HG03558 (cell line): ENCODE measurements around the gene NUBPL.
"Not testable (repeated sequence)": the region's sequence is repeated elsewhere in the genome, so short reads cannot be mapped to it uniquely, and the experiment has no call there.

Experiments used
- ATAC-seq: cut with Tn5 transposase; IDR thresholded peaks from one replicate; pipeline ENCODE4 v1.9.1; 2021; ENCODE audit warnings: moderate number of reproducible peaks; ENCODE audit not compliant: unreplicated experiment; ENCODE audit errors: extremely low read depth

The NUBPL gene

DNA sequence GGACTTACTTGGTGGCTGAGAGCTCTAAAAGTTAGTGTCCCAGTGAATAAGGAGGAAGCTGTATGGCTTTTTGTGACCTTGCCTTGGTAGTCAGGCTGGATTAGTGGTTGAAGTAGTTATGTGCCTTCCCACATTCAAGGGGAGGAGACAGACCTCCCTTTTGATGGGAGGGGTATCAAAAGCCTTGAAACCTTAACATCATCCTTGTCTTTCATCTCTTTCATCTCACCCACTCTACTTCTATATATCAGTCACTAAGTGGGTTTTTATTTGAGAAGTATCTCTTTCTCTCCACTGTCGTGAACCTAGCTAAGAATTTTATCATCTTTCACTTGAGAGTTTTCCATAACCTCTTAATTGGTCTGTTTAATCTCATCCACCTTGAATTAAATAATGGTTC lies 15.7 kb downstream of the NUBPL start:
- no peak for ATAC-seq

DNA sequence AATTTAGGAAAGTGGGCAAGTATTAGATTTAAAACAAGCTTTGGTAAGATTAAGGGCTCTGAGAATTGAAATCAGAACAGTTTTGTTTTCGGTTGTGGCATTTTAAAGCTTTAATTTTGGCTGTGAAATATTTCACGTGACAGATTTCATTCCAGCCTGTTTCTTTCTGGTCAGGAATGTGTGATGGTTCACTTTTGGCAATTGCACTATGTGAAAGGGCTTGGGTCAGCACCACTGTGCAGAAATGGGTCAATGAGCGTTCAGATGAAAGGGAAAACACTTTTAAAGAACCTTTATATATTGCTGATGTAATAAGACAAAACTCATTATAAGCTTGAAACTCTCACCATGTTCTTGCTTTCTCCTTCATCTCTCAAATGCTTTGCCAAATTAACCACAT lies 17.1 kb downstream of the NUBPL start:
- ATAC-seq = no peak

DNA sequence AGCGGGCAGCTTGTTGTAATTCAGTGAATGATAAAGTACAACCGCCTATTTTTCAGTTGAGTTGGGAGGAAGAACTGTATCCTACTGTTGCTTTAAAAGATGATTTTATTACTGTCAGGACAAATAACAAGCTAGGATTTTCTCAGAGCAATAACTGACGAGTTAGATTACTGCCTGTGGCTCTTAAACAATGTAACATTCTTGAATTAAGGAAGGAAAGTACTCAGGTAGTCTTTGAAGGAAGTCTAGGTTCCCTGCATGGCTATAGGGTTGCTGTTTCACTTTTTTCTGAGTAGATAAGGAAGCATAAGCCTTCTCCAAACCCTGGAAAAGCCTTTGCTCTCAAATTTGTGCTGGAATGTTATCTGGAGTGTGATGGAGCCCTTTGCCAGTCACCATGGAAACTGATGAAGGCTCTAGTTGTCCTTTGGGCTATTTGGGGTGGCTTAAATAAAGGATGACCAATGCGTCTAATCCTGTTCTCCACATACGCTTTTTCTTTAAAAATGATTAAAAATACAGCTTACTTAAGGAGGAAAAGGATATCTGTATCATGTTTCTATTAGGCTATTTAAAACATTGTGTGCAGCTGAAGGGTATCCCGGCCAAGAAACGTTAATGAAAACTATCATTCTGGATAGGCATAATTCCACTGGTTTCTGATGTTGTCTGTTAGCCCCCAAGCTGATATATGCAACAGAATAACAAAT lies 17.7 kb downstream of the NUBPL start:
- no peak for ATAC-seq

DNA sequence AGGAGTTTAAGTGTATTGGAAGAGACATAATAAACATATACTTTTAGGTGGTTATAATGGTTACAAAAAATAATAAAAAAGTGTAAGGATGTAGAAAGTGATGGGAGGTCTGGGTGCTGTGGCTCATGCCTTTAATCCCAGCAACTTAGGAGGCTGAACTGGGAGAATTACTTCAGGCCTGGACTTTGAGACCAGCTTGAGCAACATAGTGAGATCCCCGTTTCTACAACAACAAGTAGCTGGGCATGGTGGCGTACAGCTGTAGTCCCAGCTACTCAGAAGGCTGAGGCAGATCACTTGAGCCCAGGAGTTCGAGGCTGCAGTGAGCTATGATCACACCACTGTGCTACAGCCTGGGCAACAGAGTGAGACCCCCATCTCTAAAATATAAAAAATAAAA lies 19.0 kb downstream of the NUBPL start:
- no peak for ATAC-seq

DNA sequence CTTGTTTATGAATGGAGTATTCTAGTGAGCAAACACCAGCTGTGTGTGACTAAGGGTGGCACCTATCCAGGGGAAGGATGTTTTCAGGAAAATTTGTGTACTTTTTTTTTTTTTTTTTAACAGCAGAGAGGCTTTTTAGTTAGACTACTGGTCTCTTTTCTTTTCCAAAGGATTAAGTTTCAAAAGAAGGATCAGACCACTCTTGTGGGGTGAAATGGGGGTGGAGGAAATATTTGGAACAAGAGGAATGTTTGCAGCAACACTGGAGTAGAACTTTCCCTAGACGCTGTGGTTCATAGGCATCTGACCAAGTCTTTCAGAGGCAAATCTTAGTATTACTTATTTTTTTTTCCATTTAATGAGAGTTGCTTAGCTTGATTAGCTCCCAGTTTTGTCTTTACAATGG lies 21.1 kb downstream of the NUBPL start:
- ATAC-seq = no peak

DNA sequence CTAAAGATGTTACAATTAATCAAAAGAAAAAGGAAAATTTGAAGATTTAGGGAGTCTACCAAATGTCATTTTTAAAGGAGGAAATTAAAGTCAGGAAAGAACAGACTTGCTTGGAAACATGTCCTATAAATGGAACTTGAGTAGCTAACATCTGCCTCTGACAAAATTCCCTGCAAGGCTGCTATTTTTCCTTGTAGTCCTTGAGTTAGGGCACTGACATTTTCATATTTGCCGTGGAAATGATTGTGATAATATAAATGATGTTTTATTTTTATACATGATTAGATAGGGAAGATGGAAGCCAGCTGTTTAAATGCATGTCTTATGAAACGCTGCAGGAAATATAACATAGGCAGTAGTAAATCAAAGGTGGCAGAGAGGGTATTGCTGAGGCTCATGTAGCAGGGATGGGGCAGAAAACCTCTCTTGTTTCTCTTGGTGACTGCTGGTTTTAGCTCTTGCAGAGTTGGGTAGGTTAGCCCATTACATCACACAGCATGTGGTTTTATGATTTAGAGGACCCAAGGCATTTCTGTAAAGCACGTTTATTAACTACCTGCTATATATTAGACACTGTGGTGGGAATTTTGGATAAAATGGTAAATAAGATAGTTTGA lies 21.7 kb downstream of the NUBPL start:
- ATAC-seq = no peak

DNA sequence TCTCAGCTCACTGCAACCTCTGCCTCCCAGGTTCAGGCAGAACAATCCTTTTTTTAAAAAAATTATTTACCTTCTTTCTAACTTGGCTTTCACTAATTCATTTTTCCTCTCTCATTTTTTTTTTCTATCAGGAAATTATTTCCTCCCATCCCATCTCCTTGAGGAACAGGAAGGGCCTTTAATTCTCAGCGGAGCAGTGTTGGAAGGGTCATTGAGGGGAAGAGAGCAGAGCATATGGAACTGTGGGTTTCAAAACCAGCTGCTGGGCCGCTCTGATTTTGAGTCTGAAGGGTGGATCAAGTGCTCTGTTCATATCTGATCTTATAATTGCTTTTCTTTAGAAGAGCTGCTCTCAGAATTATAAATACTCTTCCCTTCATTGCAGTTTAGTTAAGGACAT lies 29.0 kb downstream of the NUBPL start:
- ATAC-seq = no peak

DNA sequence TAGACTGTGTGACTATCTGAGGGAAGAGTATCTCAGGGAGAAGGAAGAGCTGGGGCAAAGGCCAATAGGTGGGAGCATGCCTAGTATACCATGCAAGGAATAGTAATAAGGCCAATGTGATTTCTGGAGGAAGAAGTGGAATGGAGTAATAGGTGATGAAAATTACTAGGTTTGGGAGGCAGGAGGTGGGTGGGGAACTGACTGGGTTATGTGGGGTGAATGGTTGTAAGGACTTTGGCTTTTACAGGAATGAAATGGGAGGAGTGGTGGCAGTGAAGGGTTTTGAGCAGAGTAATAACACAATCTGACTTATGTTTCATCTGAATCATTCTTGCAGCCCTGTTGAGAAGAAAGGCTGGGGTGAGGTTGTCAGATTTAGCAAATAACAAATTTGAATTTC lies 30.9 kb downstream of the NUBPL start:
- ATAC-seq = no peak

DNA sequence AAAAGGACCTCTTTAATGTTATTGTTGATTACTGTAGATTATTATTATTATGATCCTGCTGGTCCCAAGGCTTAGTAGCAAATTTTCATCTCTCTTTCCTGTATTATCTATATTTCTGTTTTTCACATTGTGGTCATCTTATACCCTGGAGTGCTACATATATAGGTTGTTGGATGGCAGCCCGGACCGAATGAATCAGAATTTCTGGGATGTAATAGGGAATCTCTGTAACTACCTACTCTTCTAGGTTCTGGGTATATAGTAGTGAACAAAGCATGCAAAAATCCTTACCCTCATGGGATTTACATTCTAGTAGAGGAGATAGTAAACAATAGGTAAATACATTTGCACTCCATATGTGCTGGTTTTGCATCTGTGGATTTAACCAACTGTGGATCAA lies 31.4 kb downstream of the NUBPL start:
- ATAC-seq = no peak

DNA sequence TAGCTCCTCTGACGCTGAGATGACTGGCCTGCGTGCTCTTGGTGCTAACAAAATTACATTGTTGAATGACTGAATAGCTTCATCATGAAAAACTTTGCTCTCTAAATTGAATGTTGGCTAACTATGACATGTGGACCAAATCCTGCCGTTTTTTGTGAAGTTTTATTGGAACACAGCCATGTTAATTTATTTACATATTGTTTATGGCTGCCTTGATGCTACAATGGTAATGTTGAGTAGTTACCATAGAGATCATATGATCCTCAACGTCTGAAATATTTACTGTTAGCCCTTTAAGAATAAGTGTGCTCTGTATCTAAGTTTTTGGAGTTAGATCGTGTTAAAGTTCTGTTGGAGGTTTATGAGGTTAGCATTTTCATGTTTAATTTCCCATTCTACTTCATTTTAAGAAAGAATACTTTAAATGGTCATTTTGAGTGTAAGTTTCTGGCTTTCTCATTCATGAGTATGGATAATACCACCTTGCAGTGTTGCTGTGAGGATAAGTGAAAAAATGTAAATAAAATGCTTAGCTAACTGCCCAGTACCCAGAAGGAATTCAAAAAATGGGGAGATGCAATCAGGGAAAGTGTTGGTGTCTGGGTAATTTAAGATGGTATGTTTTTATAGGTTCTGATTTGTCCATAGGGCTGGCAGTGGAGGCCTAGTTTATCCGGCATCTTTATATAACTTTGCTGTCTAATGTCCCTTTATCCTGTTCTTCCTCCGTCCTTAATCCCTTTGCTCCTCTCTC lies 35.3 kb downstream of the NUBPL start:
- no peak for ATAC-seq

DNA sequence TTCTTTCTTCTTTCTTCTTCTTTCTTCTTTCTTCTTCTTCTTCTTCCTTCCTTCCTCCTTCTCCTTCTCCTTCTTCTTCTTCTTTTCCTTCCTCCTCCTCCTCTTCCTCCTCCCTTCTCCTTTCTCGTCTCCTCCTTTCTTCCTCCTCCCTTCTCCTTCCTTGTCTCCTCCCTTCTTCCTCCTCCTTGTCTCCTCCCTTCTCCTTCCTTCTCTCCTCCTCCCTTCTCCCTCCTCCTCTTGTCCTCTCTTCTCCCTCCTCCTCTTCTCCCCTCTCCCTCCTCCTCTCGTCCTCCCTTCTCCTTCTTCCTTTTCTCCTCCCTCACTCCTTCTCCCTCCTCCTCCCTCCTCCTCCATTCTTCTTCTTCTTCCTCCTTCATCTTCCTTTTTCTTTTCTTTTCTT lies 44.5 kb downstream of the NUBPL start:
- ATAC-seq = no peak

DNA sequence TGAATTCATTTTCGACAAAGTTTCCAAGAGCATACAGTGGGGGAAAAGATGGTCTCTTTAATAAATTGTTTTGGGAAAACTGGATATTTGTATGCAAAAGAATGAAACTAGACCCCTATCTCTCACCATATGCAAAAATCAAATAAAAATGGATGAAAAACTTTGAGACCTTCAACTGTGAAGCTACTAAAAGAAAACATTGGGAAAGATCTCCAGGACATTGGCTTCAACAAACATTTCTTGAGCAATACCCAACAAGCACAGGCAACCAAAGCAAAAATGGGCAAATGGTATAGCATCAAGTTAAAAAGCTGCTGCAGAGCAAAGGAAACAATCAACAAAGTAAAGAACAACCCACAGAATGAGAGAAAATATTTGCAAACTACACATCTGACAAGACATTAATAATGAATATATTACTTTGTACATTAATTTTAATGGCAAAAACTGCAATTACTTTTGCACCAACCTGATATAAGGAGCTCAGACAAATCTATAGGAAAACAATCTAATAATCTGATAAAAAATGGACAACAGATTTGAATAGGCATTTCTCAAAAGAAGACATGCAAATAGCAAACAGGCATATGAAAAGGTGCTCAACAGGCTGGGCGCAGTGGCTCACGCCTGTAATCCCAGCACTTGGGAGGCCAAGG lies 50.7 kb downstream of the NUBPL start:
- ATAC-seq = no peak

DNA sequence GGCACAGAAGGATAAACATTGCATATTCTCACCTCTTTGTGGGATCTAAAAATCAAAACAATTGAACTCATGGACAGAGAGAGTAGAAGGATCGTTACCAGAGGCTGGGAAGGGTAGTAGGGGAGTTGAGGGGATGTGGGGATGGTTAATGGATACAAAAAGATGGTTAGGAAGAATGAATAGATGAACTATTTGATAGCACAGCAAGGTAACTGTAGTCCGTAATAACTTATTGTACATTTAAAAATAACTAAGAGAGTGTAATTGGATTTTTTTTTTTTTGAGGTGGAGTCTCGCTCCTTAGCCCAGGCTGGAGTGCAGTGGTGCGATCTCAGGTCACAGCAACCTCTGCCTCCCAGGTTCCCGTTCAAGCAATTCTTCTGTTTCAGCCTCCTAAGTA lies 52.0 kb downstream of the NUBPL start:
- no peak for ATAC-seq

DNA sequence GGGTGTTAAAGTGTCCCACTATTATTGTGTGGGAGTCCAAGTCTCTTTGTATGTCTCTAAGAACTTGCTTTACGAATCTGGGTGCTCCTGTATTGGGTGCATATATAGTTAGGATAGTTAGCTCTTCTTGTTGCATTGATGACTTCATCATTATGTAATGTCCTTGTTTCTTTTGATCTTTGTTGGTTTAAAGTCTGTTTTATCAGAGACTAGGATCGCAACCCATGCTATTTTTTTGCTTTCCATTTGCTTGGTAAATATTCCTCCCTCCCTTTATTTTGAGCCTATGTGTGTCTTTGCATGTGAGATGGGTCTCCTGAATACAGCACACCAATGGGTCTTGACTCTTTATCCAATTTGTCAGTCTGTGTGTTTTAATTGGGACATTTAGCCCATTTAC lies 57.7 kb downstream of the NUBPL start:
- ATAC-seq = not testable (repeated sequence)

DNA sequence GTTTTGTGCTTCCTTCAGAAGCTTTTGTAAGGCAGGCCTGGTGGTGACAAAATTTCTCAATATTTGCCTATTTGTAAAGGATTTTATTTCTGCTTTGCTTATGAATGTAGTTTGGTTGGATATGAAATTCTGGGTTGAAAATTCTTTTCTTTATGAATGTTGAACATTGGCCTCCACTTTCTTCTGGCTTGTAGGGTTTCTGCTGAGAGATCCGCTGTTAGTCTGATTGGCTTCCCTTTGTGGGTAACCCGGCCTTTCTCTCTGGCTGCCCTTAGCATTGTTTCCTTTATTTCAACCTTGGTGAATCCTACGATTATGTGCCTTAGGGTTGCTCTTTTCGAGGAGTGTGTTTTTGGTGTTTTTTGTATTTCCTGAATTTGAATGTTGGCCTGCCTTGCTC lies 58.2 kb downstream of the NUBPL start:
- ATAC-seq = no peak

DNA sequence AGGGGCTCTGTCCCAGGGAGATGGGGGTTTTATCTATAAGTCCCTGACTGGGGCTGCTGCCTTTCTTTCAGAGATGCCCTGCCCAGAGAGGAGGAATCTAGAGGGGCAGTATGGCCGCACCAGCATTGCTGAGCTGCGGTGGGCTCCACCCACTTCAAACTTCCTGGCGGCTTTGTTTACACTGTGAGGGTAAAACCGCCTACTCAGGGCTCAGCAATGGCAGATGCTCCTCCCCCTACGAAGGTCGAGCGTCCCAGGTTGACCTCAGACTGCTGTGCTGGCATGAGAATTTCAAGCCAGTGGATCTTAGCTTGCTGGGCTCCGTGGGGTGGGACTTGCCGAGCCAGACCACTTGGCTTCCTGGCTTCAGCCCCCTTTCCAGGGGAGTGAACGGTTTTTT lies 59.7 kb downstream of the NUBPL start:
- ATAC-seq = not testable (repeated sequence)

DNA sequence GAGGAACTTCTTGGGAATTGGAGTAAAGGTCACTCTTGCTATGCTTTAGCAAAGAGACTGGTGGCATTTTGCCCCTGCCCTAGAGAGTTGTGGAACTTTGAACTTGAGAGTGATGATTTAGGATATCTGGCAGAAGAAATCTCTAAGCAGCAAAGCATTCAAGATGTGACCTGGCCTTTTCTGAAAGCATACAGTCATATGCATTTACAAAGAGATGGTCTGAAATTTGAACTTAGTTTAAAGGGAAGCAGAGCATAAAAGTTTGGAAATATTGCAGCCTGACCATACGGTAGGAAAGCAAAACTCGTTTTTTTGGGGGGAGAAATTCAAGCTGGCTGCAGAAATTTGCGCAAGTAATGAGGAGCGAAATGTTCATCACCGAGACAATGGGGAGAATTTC lies 60.9 kb downstream of the NUBPL start:
- no peak for ATAC-seq

DNA sequence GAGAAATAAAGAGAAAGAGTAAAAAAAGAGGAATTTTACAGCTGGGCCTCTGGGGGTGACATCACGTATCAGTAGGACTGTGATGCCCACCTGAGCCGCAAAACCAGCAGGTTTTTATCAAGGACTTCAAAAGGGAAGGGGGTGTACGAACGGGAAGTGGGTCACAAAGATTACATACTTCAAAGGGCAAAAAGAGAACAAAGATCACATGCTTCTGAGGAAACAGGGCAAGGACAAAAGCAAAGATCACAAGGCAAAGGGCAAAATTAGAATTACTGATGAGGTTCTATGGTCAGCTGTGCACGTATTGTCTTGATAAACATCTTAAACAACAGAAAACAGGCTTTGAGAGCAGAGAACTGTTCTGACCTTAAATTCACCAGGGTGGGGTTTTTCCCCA lies 91.7 kb downstream of the NUBPL start:
- ATAC-seq = not testable (repeated sequence)

DNA sequence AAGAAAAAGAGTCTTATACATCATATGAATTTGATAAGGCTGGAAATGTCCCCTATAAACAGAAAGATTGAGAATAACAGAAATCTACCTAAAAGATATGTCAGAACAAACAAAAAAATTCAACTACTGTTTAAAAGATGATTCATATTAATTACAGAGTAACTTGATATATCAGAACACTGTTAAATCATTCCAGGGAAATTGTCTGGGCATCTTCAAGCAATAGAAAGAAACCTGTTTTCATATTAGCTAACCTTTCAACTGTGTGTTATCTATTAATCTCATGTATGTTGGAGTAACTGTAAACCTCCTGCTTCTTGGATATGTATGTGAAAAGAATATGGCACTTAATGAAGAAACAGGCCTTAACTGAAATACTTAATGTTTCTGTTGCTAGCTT lies 96.7 kb downstream of the NUBPL start:
- no peak for ATAC-seq

DNA sequence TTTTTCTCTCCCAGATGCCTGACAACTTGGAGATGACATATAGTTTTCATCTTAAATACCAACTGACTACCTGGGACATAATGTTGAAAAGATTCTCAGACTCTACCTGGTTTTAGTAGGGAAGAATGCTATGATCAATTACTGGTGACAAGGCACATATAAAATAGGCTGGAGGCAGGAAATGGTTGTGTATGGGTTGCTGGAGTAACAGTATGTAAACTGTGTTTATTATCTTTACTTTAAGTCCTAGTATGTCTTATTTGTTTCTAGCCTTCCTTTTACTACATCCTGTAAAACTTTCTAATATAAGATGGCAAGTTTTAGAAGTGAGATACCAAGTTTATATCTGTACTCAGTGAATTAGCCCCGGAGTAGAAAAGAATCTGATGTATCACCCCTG lies 98.1 kb downstream of the NUBPL start:
- no peak for ATAC-seq

DNA sequence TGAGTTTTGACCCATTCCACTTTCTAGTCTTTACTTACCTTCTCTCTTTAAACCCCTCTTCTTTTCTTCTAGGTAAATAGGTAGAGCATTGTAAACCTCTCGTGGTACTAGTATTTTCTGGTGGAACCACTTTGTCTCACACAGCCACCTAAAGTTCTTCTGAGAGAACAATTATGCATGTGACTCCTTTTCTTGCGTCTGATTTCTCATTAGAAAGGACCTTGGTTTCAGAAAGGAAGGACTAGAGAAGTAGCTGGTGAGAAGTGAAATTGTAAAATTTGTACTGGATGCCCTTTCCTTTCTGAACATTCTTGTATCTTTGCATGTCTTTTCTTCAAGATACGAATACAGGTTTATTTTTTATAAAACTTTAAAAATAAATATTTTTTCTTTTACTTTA lies 99.0 kb downstream of the NUBPL start:
- ATAC-seq = peak; percentile 56
